H1 (cell line): ENCODE results near the gene UBD. TPM values are rescaled to one million over a fixed set of nuclear protein-coding genes. Genes with fewer than 3 reads are reported as not detected.

Experiments used
- CHD7 ChIP-seq: fragments of 300-600 bp; sonication (generic); IDR thresholded peaks from 2 replicates; pipeline ENCODE4 v1.7.1; 2012; ENCODE audit warnings: low read length, moderate library complexity, mild to moderate bottlenecking, inconsistent platforms; ENCODE audit not compliant: insufficient replicate concordance
- EGR1 ChIP-seq: IDR thresholded peaks from 2 replicates; pipeline ENCODE4 v1.6.1; 2011; ENCODE audit warnings: low read depth, low read length, borderline replicate concordance
- SIN3A ChIP-seq, 2 experiments: IDR thresholded peaks in 1 of 2; conservative IDR thresholded peaks in 1 of 2; 2 replicates each; pipeline ENCODE4 v1.6.1; 2011 to 2012; ENCODE audit warnings: low read length in 2 of 2, improper control_type of control experiment in 1 of 2, low read depth in 1 of 2, mild to moderate bottlenecking in 1 of 2
- polyA plus RNA-seq, 7 experiments: library from polyadenylated mRNA; depleted of rRNA in 3 of 7; stranded (reverse) in 5 of 7; unstranded in 2 of 7; fragments of >200 nt in 5 of 7; fragments of 200-250 nt in 2 of 7; gene quantifications; 1 replicate in 5 of 7; 2 replicates in 1 of 7; 4 replicates in 1 of 7; pipeline versions ENCODE4 v1.2.1 to v1.2.3, GENCODE V29; 2011 to 2013; ENCODE audit warnings: missing spikeins in 2 of 7, mixed read lengths in 2 of 7
- total RNA-seq: library from RNA; stranded (reverse); fragmentation: NEBNext Ultra II Directional; extraction: Animal tissue kit (Norgen Biotek cat#: 25700); gene quantifications from 2 replicates; pipeline ENCODE4 v1.2.1, GENCODE V29; 2021

UBD gene
- total and polyA plus RNA-seq, 2 of the 8 experiments (the other 6 are each of a cell fraction or from before 2014, with no cell fraction given) = 0.23 TPM; not detected in 1

- TF ChIP-seq CHD7 = no peak
- TF ChIP-seq SIN3A (conservative IDR thresholded peaks at IDR 0.05 in 1 of 2, IDR thresholded peaks at IDR 0.05 in 1 of 2; ENCODE audit: low read depth in 1 of 2, low read length in 2 of 2) = no peak
- no peak for TF ChIP-seq EGR1
Observed at GRCh38 chr6:29528988-29529560, 30.5 kb downstream of the UBD start (continued).
